HUES64 (cell line): Measurements from ENCODE around the gene PAAF1.
"Not testable (repeated sequence)": the region's sequence is repeated elsewhere in the genome, so short reads cannot be mapped to it uniquely, and the experiment has no call there.

Source experiments
- H3K27ac ChIP-seq: 2 replicates; pipeline ENCODE4 v1.7.0; 2013; ENCODE audit warnings: low read depth, low read length, inconsistent platforms
- H3K27me3 ChIP-seq: 2 replicates; pipeline ENCODE4 v1.6.1; 2013; ENCODE audit warnings: mild to moderate bottlenecking, low read length; ENCODE audit not compliant: insufficient read depth
- H3K36me3 ChIP-seq: 2 replicates; pipeline ENCODE4 v1.6.1; 2013; ENCODE audit warnings: mild to moderate bottlenecking, low read length; ENCODE audit not compliant: insufficient read depth
- H3K4me1 ChIP-seq: 2 replicates; pipeline ENCODE4 v1.6.1; 2013; ENCODE audit warnings: mild to moderate bottlenecking, low read length, moderate library complexity; ENCODE audit not compliant: insufficient read depth
- H3K4me3 ChIP-seq: 2 replicates; pipeline ENCODE4 v1.5.1; 2013; ENCODE audit warnings: mild to moderate bottlenecking, low read length, moderate library complexity
- H3K9ac ChIP-seq: 2 replicates; pipeline ENCODE4 v1.6.1; 2013; ENCODE audit warnings: mild to moderate bottlenecking, low read depth, low read length
- H3K9me3 ChIP-seq: 2 replicates; pipeline ENCODE4 v1.6.1; 2013; ENCODE audit warnings: low read depth, low read length; ENCODE audit not compliant: insufficient read depth
- WGBS: fragments of 150-250, 120-280 bp; methylation state at CpG from one replicate; pipeline ENCODE4 v1.1.7; 2013; ENCODE audit warnings: missing lambda C conversion rate; 5-methylcytosine and 5-hydroxymethylcytosine counted together

Gene PAAF1

GRCh38 chr11:73921180-73921579, 44.4 kb downstream of the PAAF1 start:
- no peaks in the 10 kb centered on the region for H3K27me3 ChIP-seq

GRCh38 chr11:73929388-73929787, 52.6 kb downstream of the PAAF1 start:
- Histone ChIP-seq H3K9ac (no peak overlapping the region), H3K27me3 (no peaks in the 10 kb centered on the region), H3K4me3 (no peak overlapping the region), H3K4me1 (peaks cover 4% of the 10 kb centered on the region), H3K27ac (no peak overlapping the region), H3K9me3 (no peaks in the 10 kb centered on the region), H3K36me3 (peaks cover 49% of the 10 kb centered on the region)
- WGBS, result 100% methylated on average over 1 of the region's 2 CpGs

More at GRCh38 chr11:73921180-73921579, 44.4 kb downstream of the PAAF1 start:
- 100% methylated on average over 4 of the region's 4 CpGs for WGBS
- Histone ChIP-seq H3K9me3 (no peaks in the 10 kb centered on the region), H3K27ac (no peak overlapping the region), H3K4me1 (no peaks in the 10 kb centered on the region), H3K9ac (no peak overlapping the region), H3K36me3 (peaks cover 64% of the 10 kb centered on the region), H3K4me3 (no peak overlapping the region)

DNA sequence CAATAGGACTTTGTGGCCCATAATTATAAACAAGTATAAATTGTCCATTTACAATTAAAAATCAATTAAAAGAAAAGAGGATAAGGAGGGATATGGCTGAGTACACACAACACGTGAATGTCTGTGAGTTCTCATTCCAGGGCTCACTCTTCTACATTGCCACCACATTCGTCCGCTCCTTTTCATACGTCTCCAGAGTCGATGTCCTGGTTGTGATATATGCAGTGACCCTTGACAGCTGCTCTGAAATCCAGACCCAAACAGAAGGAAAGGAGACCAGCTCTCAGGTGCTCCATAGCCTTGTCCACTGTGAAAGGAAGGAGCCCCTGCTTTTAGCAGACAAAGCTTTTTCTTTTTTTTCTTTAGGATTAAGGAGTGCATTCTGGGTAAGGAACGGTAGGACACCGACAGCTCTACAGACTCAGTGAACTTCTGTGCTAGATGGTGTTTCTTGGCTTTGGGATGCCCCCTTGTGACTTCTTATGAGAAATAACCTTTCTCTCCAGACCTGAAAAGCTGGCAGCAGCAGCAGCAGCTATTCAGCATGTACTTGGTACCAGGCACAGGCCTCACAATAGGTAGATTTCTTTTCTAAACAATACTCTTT, 54.3 kb downstream of the PAAF1 start:
- WGBS, result 72% methylated on average over 7 of the region's 7 CpGs
- Histone ChIP-seq H3K4me1 (peaks cover 4% of the 10 kb centered on the region), H3K27ac (no peak overlapping the region)

DNA sequence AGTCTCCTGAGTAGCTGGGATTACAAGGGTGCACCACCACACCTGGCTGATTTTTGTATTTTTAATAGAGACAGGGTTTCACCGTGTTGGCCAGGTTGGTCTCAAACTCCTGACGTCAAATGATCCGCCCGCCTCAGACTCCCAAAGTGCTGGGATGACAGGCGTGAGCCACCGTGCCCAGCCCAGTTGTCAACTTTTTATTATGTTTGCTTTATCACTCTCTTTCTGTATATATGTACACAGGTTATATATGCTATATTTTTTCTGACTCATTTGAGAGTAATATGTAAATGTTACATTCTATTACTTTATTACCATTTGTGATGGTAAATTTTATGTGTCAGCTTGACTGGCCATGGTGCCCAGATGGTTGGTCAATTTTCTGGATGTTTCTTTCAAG, 55.2 kb downstream of the PAAF1 start:
- Histone ChIP-seq H3K27ac (no peak overlapping the region), H3K9me3 (no peaks in the 10 kb centered on the region), H3K4me3 (no peak overlapping the region), H3K36me3 (peaks cover 35% of the 10 kb centered on the region), H3K4me1 (peaks cover 4% of the 10 kb centered on the region), H3K9ac (no peak overlapping the region), H3K27me3 (no peaks in the 10 kb centered on the region)
- WGBS, result 96% methylated on average over 6 of the region's 6 CpGs

More for the DNA sequence above, 54.3 kb downstream of the PAAF1 start:
- no peak overlapping the region for H3K4me3 ChIP-seq
- no peaks in the 10 kb centered on the region for H3K9me3 ChIP-seq
- H3K36me3 ChIP-seq, result peaks cover 40% of the 10 kb centered on the region
- no peaks in the 10 kb centered on the region for H3K27me3 ChIP-seq
- H3K9ac ChIP-seq, result no peak overlapping the region

DNA sequence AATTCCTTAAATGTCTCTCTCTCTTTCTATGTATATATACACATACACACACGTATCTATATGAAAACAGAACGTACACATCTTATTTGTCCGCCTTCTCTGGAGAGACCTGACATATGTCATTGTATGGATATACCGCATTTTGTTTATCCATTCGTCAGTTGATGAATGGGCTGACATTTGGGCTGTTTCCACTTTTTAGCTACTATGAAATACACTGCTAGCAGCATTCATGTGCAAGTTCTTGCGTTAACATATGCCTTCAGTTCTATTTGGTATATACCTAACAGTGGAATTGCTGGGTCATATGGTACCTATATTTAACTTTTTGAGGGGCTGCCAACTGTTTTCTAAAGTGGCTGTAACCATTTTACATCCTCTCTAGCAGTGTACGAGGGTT, 56.0 kb downstream of the PAAF1 start:
- 97% methylated on average over 7 of the region's 7 CpGs for WGBS
- Histone ChIP-seq H3K27me3 (no peaks in the 10 kb centered on the region), H3K36me3 (peaks cover 27% of the 10 kb centered on the region), H3K9ac (no peak overlapping the region), H3K27ac (no peak overlapping the region), H3K4me1 (peaks cover 4% of the 10 kb centered on the region), H3K9me3 (0 out of 2 replicates have a peak, but pooled peaks cover 1% of the 10 kb centered on the region), H3K4me3 (no peak overlapping the region)

GRCh38 chr11:73936047-73936446, 59.2 kb downstream of the PAAF1 start:
- not testable (repeated sequence) for H3K27ac ChIP-seq

DNA sequence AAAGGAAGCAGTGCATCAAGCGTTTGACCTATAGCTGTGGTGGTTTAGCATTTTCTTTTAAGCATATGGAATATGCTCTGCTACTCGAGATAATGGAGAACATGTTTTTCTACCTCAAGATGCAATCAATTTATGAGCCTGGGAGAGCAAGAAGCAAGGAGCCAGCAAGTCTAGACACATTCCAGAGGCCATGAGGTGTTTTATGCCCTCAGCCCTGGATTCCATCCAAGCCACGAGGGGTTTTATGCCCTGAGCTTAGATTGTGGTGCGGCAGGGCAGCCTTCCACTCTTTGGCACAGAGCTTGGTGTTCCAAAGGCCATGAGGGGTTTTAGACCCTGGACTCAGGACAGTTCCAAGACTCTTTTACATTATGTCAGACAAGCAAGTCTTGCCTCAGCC, 62.3 kb downstream of the PAAF1 start:
- Histone ChIP-seq H3K4me1 (no peaks in the 10 kb centered on the region), H3K9me3 (peaks cover 35% of the 10 kb centered on the region)
- WGBS, result 97% methylated on average over 4 of the region's 4 CpGs

More at GRCh38 chr11:73936047-73936446, 59.2 kb downstream of the PAAF1 start:
- not testable (repeated sequence) for H3K4me1 ChIP-seq, H3K27me3 ChIP-seq, H3K4me3 ChIP-seq, H3K9ac ChIP-seq
- H3K9me3 ChIP-seq, result peaks cover 23% of the 10 kb centered on the region
- 91% methylated on average over 10 of the region's 25 CpGs for WGBS
- H3K36me3 ChIP-seq, result peaks cover 11% of the 10 kb centered on the region

GRCh38 chr11:73940801-73941570, 64.2 kb downstream of the PAAF1 start:
- no peaks in the 10 kb centered on the region for H3K36me3 ChIP-seq
- H3K27me3 ChIP-seq, result no peaks in the 10 kb centered on the region
- H3K9ac ChIP-seq, result no peak overlapping the region
- no peak overlapping the region for H3K27ac ChIP-seq
- no peaks in the 10 kb centered on the region for H3K4me1 ChIP-seq
- H3K4me3 ChIP-seq, result no peak overlapping the region
- peaks cover 35% of the 10 kb centered on the region for H3K9me3 ChIP-seq
- WGBS, result 97% methylated on average over 8 of the region's 9 CpGs

More for the DNA sequence above, 62.3 kb downstream of the PAAF1 start:
- H3K36me3 ChIP-seq, result peaks cover 2% of the 10 kb centered on the region; the same call in 1 of the 2 replicates
- no peaks in the 10 kb centered on the region for H3K27me3 ChIP-seq
- no peak overlapping the region for H3K9ac ChIP-seq
- no peak overlapping the region for H3K4me3 ChIP-seq
- H3K27ac ChIP-seq, result no peak overlapping the region

DNA sequence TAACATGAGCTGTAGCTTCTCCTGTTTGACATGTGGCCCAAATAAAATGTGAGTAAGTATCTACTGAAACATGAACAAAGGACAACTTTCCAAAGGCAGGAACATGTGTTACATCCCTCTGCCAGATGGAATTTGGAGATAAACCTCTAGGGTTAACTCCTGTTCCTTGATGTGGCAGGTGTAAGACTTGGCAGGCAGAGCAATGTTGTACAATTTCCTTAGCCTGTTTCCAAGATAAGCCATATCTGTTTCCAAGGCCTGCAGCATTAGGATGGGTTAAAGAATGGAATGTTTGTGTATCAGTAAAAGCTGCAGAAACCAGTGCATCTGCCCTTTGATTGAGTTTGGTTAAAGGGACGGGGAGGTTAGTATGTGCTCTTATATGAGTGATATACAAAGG, 65.2 kb downstream of the PAAF1 start:
- no peak overlapping the region for H3K9ac ChIP-seq
- 90% methylated on average over 1 of the region's 1 CpG for WGBS
- H3K4me3 ChIP-seq, result no peak overlapping the region
- H3K4me1 ChIP-seq, result no peaks in the 10 kb centered on the region
- H3K36me3 ChIP-seq, result no peaks in the 10 kb centered on the region
- no peaks in the 10 kb centered on the region for H3K27me3 ChIP-seq
- no peak overlapping the region for H3K27ac ChIP-seq
- peaks cover 42% of the 10 kb centered on the region for H3K9me3 ChIP-seq

GRCh38 chr11:73944085-73944484, 67.3 kb downstream of the PAAF1 start:
- peaks cover 32% of the 10 kb centered on the region for H3K9me3 ChIP-seq
- WGBS, result 92% methylated on average over 5 of the region's 6 CpGs
- H3K4me1 ChIP-seq, result no peaks in the 10 kb centered on the region
- H3K27me3 ChIP-seq, result no peaks in the 10 kb centered on the region
- no peak overlapping the region for H3K9ac ChIP-seq
- H3K4me3 ChIP-seq, result no peak overlapping the region
- no peak overlapping the region for H3K27ac ChIP-seq
- no peaks in the 10 kb centered on the region for H3K36me3 ChIP-seq

GRCh38 chr11:73944901-73945300, 68.1 kb downstream of the PAAF1 start:
- 92% methylated on average over 10 of the region's 10 CpGs for WGBS
- no peaks in the 10 kb centered on the region for H3K27me3 ChIP-seq
- H3K4me3 ChIP-seq, result no peak overlapping the region
- H3K9me3 ChIP-seq, result peaks cover 25% of the 10 kb centered on the region; the same call in 1 of the 2 replicates
- H3K27ac ChIP-seq, result no peak overlapping the region
- H3K9ac ChIP-seq, result no peak overlapping the region
- H3K36me3 ChIP-seq, result no peaks in the 10 kb centered on the region
- no peaks in the 10 kb centered on the region for H3K4me1 ChIP-seq
